Myocyte (in vitro differentiated cells): ENCODE measurements around the gene LGR6. TPM values are rescaled to one million over a fixed set of nuclear protein-coding genes. Genes with fewer than 3 reads are reported as not detected.
"Not testable (repeated sequence)": the region's sequence is repeated elsewhere in the genome, so short reads cannot be mapped to it uniquely, and the experiment has no call there.

Experiments used
- DNase-seq: peaks from one replicate; pipeline ENCODE4 v3.0.0-alpha.2; 2012; ENCODE audit warnings: low read depth
- total RNA-seq: library from RNA; depleted of rRNA; stranded (reverse); fragments of >200 nt; gene quantifications from 2 replicates; pipeline ENCODE4 v1.2.3, GENCODE V29; 2014

LGR6 gene
- total RNA-seq, 1 donor from 2014 or later: 0.53 TPM

DNA sequence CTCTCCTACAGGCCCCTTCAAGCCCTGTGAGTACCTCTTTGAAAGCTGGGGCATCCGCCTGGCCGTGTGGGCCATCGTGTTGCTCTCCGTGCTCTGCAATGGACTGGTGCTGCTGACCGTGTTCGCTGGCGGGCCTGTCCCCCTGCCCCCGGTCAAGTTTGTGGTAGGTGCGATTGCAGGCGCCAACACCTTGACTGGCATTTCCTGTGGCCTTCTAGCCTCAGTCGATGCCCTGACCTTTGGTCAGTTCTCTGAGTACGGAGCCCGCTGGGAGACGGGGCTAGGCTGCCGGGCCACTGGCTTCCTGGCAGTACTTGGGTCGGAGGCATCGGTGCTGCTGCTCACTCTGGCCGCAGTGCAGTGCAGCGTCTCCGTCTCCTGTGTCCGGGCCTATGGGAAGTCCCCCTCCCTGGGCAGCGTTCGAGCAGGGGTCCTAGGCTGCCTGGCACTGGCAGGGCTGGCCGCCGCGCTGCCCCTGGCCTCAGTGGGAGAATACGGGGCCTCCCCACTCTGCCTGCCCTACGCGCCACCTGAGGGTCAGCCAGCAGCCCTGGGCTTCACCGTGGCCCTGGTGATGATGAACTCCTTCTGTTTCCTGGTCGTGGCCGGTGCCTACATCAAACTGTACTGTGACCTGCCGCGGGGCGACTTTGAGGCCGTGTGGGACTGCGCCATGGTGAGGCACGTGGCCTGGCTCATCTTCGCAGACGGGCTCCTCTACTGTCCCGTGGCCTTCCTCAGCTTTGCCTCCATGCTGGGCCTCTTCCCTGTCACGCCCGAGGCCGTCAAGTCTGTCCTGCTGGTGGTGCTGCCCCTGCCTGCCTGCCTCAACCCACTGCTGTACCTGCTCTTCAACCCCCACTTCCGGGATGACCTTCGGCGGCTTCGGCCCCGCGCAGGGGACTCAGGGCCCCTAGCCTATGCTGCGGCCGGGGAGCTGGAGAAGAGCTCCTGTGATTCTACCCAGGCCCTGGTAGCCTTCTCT is 124.6 kb downstream of the LGR6 start:
- no peak for DNase-seq

DNA sequence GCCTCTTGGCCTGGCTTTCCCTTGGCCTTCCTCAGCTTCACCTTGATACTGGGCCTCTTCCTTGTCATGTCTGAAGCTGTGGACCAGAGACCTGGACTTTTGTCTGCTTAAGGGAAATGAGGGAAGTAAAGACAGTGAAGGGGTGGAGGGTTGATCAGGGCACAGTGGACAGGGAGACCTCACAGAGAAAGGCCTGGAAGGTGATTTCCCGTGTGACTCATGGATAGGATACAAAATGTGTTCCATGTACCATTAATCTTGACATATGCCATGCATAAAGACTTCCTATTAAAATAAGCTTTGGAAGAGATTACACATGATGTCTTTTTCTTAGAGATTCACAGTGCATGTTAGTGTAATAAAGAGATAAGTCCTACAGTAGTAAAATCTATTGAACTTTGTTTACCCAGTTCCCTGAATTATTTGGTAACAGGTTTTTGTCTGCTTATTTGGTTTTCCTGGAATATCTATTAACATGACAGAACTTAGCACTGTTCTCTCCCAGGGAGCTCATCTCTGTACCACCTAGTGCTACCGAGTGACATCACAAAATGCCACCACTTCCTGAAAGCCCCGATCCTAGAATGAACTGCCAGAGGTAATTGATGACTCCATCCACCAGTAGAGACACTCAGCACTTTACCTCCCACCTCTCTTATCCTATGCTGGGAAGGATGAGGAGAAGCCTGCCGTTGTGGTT is 125.9 kb downstream of the LGR6 start:
- no peak for DNase-seq

DNA sequence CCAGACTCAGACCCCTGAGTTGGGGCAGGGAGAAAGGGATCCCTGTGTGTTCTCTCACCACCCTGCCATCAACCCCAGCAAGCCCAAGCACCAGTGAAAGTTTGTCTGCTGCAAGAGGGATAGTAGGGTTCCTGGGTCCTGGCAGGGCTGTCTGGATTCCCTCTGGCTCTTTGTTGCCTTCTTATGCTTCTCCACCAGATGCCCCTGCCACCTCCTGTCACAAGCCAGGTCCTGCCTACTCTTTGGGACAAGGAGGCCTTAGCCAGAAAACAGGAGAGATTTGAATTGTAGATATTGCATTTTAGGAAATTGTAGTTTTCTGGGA is 126.4 kb downstream of the LGR6 start:
- no peak for DNase-seq

DNA sequence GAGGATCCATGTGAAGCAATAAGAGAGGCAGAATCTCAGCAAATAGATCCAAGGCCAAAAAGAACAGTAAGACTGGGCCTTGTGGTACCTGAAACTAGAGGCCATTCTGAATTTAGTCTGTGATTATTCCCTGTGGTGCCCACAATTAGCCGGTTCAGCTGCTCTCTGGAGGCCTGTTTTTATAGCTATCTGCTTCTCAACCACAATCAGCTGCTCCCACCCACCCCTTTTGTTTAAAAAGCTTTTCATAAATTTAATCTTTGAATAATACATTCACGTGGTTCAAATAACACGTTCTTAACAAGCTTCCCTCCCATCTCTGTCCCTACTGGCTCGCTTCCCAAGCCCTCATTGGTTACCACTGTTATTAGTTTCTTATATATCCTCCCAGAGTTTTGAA is 130.1 kb downstream of the LGR6 start:
- DNase-seq: peak; percentile 84

DNA sequence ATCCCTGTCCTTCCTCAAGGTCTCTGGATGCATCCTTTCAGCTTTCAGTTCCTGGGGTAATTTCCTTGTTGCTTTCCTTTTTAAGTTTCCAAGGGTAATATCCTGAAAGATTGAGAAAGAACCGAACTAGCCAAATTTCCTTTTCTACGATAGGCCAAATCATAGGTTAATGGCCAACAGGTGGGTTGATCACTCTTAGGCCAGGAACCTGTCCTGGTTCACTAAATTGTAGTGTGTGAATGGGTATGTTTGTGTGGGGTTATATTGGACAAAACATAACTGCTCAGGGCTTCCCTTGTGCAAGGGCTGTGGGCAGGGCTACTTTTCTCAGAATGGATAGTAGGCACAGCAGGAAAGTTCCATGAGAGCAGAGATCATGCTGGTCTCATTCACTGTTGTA is 131.0 kb downstream of the LGR6 start:
- DNase-seq: no peak

DNA sequence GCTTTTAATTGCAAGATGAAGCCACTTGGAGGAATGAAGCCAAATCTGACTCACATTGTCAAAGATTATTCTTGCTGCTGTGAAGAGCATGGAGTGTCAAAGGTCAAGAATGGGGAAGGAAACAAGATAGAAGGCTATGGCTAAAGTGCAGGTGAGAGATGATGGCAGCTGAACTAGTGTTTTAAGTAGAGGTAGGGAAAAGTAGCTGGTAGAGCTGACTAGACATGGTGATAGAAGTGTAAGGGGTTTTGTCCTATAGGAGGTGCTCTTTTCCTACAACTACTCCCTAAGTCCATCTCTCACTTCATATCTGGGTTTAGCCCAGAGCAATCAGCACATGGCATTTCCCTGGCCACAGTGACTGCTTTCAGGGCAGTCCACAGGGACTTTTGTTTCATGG is 136.3 kb downstream of the LGR6 start:
- DNase-seq: no peak

DNA sequence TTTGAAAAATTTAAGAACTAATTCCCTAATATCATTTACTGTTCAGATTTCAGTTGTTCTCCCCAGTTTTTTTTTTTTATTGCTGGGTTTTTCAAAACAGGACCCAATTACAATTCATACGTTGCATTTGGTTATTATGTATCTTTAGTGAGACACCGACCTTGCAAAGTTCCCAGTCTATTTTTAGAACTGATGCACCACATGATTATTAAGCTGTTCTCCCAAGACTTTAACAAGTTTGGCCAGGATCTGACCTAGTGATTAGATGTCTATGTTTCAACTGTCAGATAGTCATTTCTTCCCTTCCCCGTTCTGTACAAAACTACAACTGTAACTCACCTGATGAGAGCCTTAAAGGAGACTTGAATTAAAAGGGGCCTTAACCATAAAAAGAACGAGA is 140.3 kb downstream of the LGR6 start:
- DNase-seq: no peak

DNA sequence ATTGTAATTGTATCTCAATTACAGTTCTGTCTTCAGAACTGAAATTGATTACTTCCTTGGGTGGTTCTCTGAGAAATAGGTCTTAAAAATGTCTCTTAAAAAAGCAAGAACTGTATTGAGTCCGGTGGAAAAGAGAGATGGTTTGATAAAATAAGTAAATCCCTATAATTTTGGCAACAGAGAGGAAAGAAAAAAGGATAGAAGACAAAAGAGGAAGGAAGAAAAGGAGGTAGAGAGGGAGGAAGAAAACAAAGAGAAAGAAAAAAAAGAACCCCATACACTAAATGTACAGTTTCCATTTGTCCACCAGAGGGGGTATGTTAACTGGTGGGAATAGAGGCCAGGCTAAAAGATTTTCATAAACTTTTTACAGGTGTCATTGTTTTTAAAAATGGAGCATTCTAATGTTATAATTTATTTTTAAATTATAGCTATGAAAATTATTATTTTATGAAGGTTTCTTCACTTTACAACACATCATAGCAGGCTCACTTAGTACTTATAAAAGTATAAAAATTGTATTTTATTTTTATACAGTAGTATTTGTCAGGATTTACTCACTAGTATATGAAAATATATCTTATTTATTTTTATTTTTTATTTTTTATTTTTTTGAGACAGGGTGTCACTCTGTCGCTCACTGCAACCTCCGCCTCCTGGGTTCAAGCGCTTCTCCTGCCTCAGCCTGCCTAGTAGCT is 150.2 kb downstream of the LGR6 start:
- peak; percentile 64 for DNase-seq

DNA sequence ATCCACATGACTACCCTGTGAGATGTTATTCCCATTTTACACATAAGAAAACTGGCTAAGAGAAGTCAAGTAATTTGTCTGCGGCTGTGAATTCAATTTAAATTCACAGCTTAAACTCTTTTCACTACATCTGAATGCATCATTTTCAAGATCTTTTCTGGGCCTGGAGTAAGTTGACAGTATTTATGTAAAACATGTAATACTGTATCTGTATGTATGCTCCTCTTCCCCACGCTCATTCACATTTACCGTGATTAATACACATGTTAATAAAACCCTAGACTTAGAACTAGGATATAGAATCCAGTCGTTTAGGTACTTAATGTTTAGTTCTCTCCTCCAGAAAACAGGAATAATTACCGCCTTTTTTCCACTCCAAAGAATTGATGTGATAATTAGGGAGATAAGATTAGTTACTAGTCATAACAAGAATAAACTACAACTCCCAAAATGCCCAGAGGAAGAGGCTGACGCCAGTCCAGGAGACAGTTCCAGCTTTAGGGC is 154.5 kb downstream of the LGR6 start:
- no peak for DNase-seq

DNA sequence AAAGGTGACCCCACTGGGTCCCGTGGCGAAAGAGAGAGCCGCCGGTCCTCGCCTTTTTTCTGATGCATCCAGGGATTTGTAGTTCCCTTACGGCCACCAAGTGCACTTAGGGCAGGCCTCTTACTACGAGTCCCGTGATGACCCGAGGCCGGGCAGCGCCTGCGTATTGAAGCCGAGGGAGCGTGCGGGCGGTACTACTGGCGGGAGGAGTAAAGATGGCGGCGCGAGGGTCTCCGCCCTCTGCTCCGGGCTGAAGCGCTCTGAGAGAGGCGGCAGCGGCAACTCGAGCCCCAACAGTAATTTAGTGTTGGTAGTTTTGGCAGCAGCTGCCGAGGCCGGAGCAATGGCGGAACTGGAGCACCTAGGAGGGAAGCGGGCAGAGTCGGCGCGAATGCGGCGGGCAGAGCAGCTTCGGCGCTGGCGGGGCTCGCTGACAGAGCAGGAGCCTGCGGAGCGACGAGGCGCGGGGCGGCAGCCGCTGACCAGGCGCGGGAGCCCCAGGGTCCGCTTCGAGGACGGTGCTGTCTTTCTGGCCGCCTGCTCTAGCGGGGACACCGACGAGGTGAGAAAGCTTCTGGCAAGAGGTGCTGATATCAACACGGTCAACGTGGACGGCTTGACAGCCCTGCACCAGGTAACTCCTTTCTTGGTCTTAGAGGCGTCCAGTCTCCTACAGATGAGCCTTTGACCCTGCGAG is 155.1 kb downstream of the LGR6 start, which contains the start of gene PPP1R12B:
TSS of gene PPP1R12B (plus strand) at position 191 of the 697 bp plus-strand sequence. CDS start at position 344, 153 bp downstream.
- DNase-seq: peak; percentile 100

DNA sequence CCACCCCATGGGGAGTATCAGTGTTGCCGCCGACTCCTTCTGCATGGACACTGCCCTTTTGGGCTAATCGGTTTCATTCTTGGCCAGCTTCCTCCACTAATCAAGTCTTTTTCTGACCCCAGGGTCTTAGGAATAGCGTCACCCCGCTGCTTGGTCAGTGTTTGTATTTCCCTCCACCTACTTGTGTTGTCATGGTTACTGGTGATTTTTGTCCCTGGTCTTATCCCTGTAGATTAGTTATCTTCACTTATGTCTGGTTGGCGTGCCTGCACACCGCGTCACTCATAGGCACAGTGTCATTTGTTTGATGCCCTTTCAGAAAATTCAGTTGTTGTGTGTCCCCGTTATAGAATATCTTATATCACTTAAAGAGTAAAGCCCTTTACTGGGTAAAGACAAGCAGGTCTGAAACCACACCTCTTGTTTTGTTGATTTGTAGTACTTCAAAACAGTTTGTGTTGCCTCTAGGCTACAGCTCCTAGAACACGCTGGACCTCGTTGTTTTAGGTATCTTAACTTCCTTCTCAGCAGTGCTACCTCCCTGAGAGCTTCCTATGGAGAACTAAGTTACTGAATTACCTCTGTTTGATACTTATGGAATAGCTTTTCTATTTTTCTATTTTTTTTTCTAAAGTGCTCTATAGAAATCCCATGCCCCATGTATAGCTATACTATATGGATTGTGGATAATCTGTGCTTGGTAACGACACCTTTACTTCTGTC is 155.8 kb downstream of the LGR6 start:
- DNase-seq: peak; percentile 53

DNA sequence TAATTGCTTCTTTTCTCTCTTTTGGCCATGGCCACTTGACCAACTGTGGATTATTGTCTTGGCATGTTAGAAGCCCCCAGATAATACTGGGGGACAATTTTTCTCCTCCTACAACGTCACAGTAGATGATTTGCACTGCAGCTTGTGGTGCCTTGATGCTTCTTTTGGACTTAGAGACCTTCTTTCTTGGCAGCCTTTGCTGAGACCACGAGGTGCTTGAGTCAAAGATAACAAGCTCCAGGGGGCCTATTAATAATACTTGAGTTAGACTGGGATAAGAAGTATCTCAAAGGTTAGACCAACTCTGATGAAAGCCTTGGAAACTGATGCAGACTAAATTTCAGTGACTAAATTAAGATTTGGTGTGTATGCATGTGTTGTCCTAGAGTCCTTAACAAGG is 158.1 kb downstream of the LGR6 start:
- peak; percentile 28 for DNase-seq

DNA sequence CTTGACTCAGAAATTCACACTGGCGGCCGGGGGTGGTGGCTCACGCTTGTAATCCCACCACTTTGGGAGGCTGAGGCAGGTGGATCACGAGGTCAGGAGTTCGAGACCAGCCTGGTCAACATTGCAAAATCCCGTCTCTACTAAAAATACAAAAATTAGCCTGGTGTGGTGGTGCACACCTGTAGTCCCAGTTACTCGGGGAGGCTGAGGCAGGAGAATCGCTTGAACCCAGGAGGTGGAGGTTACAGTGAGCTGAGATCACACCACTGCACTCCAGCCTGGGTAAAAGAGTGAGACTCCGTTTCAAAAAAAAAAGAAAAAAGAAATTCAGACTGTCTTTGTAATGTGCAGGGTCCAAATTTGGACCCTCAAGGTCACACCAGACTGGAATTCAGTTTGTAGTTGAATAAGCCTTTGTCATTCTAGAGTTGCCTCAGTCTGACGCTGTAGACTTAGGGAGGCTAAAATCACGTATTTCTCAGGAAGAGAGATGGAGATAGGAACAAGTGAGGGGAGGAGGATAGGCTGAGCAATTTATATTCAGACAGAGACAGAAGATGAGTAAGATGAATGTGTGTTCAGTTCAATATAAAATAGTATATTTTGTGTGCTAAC is 159.1 kb downstream of the LGR6 start:
- not testable (repeated sequence) for DNase-seq

DNA sequence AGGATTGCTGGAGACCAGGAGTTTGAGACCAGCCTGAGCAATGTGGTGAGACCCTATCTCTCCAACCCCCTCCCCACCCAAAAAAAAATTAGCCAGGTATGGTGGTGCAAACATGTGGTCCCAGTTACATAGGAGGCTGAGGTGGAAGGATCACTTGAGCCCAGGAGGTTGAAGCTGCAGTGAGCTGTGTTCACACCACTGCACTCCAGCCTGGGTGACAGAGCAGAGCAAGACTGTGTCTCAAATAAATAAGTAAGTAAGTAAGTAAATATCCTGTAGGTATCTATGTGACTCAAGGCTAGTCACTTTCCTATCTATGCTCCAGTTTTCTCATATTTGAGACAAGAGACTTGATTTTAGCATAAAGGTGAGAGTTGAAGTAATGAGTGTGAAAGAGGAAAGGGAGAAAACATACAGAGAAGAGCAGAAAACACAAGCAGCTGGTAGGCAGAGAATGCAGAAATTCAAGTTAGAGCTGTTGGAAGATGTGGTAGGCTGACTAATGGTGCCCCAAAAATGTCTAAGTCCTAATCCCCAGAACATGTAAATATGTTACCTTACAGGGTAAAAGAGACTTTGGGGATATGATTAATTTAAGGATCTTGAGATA is 162.4 kb downstream of the LGR6 start:
- DNase-seq: no peak

DNA sequence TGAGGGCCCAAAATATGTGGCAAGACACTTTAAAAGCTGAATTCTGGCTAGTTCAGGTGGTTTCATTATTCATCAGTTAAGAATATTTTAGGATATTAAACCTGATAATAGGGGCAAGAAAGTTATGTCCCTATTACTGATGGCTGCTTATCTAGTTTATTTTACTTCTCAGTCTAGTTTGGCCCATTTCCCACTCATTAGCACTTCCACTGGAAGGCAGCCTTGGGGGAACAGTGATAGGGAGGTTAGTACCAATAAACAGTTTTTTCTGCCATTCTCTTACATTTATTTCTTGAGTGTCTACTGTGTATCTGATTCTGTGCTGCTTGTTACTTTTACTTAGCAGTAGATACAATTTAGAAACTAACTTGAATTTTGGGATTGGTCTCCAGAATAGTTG is 163.9 kb downstream of the LGR6 start:
- no peak for DNase-seq

DNA sequence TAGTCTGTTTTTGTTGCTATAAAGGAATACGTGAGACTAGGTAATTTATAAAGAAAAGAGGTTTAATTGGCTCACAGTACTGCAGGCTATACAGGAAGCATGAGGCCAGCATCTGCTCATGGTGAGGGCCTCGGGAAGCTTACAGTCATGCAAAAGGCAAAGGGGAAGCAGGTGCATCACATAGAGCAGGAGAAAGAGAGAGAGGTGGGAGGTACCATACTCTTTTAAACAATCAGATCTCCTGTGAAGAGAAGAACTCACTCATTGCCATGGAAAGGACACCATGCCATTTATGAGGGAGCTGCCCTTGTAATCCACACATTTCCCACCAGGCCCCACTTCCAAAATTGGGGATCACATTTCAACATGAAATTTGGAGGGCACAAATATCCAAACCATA is 167.6 kb downstream of the LGR6 start:
- DNase-seq: no peak

DNA sequence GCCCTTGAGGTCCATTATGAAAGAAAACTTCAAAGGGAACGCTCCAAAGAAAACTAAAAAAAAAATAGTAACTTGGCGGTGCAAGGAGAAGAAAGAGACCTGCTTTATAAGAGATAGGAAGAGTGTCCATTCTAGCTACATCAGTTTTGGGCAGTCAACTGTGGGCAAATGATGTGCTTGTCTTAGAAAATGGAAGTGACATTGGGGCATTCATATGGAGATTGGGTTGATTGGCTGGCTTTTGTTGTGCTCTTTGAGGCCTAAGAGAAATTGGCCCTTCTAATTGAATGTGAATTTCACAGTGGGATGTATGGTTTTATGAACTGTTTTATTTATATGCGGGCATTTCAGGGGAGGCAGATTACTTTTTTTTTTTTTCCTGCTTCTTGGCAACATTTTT is 168.1 kb downstream of the LGR6 start:
- DNase-seq: no peak

DNA sequence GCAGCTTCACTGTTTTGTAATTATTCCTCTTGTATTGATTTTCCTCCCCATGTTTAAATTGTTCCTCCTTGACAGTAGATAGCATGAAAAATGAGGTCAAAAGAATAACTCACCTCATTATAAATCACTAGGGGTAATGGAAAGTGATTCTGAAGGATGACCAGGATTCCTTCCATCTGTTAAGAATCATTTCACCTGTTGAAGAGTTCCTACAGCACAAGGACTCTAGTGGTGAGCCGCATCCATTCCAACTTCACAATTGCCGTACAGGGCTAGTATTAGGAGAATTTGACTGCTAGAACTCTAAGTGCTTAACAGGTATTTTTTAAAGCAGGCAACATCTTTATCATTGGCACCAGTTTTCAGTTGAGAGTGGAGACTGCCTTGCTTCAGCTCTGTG is 168.6 kb downstream of the LGR6 start:
- no peak for DNase-seq

DNA sequence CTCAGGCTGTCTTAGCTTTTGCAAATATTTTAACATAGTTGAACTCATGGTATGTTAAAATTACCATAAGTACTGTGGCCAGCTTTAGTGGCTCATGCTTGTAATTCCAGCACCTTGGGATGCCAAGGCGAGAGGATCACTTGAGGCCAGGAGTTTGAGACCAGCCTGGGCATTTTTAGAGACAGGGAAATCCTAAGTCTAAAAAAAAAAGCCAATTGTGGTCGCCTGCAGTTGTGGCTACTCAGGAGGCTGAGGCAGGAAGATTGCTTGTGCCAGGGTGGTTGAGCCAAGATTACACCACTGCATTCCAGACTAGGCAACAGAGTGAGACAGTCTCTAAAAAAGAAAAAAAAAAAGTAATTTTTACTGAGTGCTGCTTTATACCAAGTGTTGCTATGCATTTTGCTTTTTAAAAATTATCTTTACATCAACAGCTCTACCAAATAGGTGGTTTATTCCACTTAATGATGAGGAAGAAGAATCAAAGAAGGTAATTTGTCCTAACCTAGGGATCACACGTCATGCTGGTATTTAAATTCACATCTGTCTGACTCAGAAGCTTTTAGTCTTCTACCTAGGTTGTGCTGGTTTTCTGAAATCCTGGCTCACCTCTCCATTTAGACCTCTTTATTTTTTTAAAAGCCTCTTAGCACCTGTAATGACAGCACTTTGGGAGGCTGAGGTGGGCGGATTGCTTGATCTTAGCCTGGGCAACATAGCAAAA is 171.7 kb downstream of the LGR6 start:
- peak; percentile 61 for DNase-seq
